Epidermal melanocyte (primary cell): ENCODE results near the gene FAM83B.
"Not testable (repeated sequence)": the region's sequence is repeated elsewhere in the genome, so short reads cannot be mapped to it uniquely, and the experiment has no call there.

Experiments used
- DNase-seq: peaks from one replicate; pipeline ENCODE4 v3.0.0; 2011; ENCODE audit warnings: low spot score; ENCODE audit not compliant: insufficient read length

The FAM83B gene

GRCh38 chr6:54897462-54898189 is 51.1 kb downstream of the FAM83B start:
- no peak for DNase-seq

DNA sequence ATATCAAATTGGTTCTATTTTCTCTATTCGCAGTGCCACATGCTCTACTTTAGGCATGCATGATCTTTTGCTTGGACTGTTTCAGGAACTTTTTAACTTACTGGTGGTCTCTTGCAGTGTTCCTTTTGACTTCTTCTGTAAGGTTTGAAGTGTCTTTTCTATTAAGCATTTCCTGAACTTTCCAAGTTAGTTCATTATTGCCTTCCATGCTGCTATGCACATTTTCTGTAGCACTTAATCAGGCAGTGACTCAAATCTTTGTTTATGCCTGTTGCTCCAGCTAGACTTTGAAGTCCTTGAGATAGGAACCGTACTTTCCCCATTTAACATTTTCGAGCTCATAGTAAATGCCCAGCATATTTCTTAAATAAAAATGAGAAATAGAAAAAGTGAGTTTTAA is 52.2 kb downstream of the FAM83B start:
- no peak for DNase-seq

DNA sequence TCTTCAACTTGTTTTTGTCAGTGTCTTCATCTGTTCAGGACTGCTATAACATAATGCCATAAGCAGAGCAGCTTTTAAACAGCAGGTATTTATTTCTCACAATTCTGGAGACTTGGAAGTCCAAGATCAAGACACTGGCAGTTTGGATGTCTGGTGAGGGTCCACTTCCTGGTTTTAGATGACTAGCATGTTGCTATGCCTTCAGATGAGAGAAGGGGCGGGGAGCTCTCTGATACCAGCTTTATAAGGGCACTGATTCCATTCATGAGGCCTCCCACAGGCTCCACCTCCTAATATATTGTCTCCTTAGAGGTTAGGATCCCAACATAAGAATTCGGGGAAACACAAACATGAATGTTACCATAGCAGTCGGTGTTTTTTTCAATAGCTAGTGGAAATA is 52.9 kb downstream of the FAM83B start:
- no peak for DNase-seq

GRCh38 chr6:54899986-54900385 is 53.4 kb downstream of the FAM83B start:
- no peak for DNase-seq

DNA sequence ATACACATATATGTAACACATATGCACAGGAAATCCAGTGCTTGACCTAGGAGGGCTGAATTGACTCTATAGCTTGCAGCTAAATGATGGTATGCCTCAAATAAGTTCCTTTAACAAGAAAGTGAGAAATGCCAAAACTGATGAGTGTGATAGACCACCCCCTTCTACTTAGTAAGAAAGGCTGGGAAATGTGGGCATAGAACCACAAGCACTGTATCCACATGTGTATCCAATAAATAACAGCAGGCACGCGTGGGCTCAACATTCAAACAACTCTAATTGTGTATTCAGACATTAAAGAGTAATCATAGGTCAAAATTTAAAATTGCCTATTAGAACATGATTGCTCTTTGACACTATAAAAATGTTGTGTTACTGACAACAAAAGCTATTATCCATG is 54.1 kb downstream of the FAM83B start:
- DNase-seq: no peak

GRCh38 chr6:54903884-54904283 is 57.3 kb downstream of the FAM83B start:
- DNase-seq: no peak

- no peak for DNase-seq
These were observed 60.8 kb downstream of the FAM83B start for GRCh38 chr6:54907355-54907754.

- no peak for DNase-seq
These were observed 62.6 kb downstream of the FAM83B start for GRCh38 chr6:54909184-54909583.

DNA sequence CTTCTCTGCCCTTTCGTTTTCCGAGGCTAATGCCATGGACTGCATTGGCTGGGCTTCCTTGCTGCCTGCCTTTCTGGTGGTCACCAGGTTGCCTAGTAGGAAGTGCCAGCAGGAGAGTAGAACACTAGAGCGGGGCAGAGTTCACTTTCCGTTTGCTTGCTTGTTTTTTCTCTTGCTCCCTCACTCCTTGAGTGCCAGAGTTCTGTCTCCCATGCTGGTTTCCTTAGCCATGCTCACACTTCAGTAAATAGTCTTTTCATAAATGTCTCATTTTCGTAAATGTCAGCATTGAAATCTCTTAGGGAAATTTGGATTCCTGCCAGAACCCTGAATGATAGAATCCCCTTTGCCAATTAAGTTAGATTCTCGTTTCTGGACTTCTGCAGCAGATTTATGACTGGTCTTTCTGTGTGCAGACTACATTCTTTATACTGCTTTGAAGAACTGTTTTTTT is 63.9 kb downstream of the FAM83B start:
- DNase-seq: no peak

DNA sequence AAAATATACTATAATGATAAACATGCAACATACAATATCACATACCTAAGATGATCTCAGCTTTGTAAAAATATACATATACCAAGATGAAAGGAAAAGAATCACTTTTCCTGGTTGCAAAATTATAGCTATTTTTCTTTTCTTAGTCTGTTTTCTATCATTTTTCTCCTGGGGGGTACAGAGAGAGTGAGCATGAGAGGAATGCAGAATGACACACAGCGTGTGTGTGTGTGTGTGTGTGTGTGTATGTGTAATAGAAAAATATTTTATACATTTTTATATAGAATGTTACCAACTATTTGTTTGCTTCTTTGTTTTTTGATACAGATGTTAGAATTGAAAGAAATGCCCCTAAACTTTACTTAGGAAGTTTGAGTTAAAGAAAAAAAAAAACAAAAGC is 64.3 kb downstream of the FAM83B start:
- DNase-seq: no peak

GRCh38 chr6:54913211-54913610 is 66.6 kb downstream of the FAM83B start:
- DNase-seq: no peak

DNA sequence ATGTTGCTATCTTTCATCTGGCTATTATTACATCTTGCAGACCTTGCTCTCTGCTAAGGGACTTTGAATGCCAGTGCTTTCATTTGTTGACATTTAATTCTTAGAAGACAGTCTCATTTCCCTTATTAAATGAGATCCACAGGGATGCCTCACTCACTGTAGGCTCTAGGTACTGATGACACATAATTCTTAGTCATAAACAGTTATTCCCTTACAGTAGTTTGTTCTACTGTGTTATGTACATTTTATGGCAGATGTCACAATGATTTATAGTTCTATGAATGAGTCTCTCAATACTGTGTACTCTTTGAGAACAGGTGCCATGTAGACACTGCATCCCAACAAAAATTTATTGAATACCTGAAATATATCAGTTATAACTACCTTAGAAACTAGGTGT is 70.3 kb downstream of the FAM83B start:
- DNase-seq: no peak

DNA sequence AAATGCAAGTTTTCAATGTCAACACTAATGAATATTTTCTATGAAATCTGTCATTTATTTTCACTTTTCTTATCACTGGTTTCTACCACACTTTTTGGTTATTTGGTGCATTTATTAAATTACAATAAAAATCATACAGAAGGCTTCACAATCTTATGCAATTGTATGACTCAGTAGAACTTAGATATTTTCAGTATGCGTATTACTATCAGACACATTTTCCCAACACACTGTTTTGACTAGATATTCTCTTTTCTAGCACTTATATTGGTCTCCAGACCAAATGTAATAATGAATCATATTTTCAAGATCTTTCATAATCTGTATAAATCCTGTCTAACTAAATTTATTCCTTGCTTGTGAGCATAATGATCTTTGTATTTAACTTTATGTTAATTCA is 74.1 kb downstream of the FAM83B start:
- no peak for DNase-seq

- DNase-seq: no peak
These were observed 75.3 kb downstream of the FAM83B start for GRCh38 chr6:54921891-54922290.

DNA sequence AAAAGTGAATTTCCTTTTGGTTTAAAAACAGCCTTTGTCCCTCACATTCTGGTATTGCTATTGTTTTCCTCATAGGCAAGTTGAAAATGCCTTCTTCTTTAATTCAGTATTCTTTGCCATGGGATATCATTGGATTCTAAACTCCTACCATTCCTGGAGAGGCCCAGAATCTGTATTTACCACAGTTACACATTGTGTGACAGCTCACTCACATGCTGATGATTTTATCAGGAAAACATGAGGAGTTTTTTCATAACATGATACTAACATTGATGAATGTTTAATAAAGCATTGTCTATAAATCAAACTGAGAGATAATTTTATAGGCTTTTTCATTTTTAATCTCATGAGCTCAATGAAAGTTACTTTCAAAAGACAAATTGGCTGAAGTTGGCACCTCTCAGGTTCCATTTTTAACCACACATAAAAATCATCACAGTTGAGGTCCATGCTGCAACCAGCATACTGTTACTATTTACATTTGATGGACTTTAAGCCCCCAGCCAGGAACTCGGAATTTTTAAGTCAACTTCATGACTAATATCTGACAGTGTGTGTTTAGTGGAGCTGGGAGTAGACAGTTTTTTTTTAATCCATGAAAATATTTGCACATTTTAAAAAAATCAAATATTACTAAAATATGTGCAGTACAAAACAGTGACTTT is 82.8 kb downstream of the FAM83B start:
- DNase-seq: no peak

DNA sequence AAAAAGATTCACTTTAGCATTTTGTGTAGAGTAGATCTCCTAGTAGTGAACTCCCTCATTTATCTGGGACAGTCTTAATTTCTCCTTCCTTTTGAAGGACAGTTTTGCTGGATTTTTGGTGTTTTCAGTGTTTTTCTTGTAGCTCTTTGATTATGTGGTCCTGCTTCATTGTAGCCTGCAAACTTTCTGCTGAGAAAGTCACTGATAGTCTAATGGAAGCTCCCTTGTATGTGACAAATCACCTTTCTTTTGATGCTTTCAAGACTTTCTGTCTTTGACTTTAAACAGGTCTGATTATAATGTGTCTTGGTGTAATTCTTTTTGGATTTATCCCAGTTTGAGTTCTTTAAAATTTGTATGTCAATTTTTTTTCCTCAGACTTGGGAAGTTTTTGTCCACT is 86.1 kb downstream of the FAM83B start:
- DNase-seq: no peak

DNA sequence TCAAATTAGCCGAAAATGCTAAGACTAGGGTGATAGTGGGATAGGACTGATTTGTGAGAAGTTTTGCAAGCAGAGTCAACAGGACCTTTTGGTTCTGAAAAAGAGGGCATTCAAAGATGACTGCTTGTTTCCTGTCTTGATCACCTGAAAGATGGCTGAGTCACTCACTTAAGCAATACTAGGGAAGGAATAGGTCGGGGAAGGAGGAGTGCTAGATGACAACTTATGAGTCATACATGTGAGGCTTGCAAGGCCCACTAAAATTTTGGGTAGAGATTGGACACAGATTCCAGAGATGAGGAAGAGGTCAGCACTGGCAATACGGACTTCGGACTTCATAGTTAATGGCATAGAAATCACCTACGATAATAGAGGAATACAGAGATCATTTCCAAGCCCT is 89.2 kb downstream of the FAM83B start:
- no peak for DNase-seq

DNA sequence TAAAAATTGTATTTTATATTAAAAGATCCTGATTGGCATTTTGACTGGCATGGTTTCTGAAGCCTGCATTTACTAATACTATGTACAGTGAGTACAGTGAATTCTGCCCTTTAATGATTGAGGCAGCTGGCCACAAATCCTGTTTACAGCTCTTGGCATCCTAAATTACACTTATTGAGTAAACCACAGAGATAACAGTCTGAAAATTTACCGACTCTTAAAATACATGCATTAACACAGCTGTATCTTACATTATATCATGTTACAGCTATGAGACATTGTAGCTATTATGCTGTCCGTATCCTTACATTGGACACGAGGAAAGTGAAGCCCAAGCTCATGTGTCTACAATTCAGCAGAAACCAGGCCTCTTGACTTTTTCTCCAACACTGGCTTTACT is 90.8 kb downstream of the FAM83B start:
- no peak for DNase-seq

DNA sequence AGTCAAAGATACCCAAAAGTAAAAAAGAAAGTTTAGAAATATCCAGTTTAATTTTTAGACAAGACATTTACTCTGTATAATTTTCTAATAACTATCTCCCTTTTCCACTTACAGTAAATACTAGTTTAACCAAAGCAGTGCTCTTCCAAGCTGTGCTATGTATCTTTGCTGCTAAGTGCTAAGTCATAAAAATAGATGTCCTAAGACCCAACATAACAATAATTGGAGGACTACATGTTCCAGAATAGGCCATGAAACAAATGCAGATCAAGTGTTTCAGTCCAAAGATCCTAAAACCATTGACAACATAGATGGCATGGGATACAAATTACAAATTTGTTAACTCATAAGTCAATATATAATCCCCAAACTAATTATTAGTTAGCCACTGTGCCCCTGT is 111.1 kb downstream of the FAM83B start:
- no peak for DNase-seq

- no peak for DNase-seq
These were observed 111.9 kb downstream of the FAM83B start for GRCh38 chr6:54958446-54958845.

- no peak for DNase-seq
These were observed 113.2 kb downstream of the FAM83B start for GRCh38 chr6:54959820-54960219.

- not testable (repeated sequence) for DNase-seq
These were observed 114.8 kb downstream of the FAM83B start for GRCh38 chr6:54961372-54961771.

DNA sequence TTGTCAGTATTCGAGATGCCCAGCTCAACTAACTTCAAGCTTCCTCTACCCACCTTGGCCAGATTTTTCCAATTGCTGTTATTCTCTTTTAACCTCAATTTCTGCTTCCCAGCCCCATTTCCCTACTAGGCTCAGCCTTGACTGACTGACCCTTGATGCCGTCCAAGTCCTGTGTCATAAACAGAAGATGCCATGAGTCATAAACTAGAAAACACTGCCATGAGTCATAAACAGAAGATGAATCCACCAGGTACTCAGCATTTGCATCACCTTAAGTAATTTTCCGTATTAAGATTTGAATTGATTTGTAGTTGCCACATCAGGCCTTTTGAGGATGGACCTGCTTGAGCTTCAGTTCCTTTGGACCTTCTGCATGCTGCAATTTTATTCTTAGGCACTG is 123.8 kb downstream of the FAM83B start:
- no peak for DNase-seq
